ENCODE data around the gene HMCN2. TPM values are rescaled to one million over a fixed set of nuclear protein-coding genes. Genes with fewer than 3 reads are reported as not detected.

Gene HMCN2
- total and polyA plus RNA-seq, 8 donors = 0.31 to 3.9 (median 0.68) TPM

GRCh38 chr9:130287736-130288135 is 22.2 kb downstream of the HMCN2 start:
- no peak overlapping the region for H3K4me3 ChIP-seq
- TF ChIP-seq CTCF (IDR thresholded peaks at IDR 0.05) = no peak
- intact Hi-C loops (cut with DNase I) = no loop called here
- H3K4me1 ChIP-seq = peaks cover 8 to 9% of the 10 kb centered on the region in 2 donors
- ATAC-seq (no peak), DNase-seq (no peak)
- H3K9me3 ChIP-seq = no peaks in the 10 kb centered on the region
- H3K27me3 ChIP-seq = peaks cover 0 to 32% of the 10 kb centered on the region in 2 donors
- H3K36me3 ChIP-seq = no peaks in the 10 kb centered on the region
- H3K27ac ChIP-seq = peak overlapping the region in 1 of 2 donors; percentile 71

- Histone ChIP-seq H3K4me3 (no peak overlapping the region), H3K9me3 (no peaks in the 10 kb centered on the region), H3K4me1 (peaks cover 8 to 9% of the 10 kb centered on the region in 2 donors), H3K27me3 (peaks cover 0 to 32% of the 10 kb centered on the region in 2 donors), H3K27ac (no peak overlapping the region), H3K36me3 (no peaks in the 10 kb centered on the region)
- DNase-seq (no peak), ATAC-seq (no peak)
- intact Hi-C loops (cut with DNase I) = no loop called here
- no peak for TF ChIP-seq CTCF (IDR thresholded peaks at IDR 0.05)
Measured at GRCh38 chr9:130288393-130288792, 22.8 kb downstream of the HMCN2 start.

GRCh38 chr9:130288926-130289690 is 23.5 kb downstream of the HMCN2 start:
- ATAC-seq (no peak), DNase-seq (no peak)
- Histone ChIP-seq H3K27me3 (peaks cover 0 to 32% of the 10 kb centered on the region in 2 donors), H3K4me3 (no peak overlapping the region), H3K4me1 (peaks cover 8 to 9% of the 10 kb centered on the region in 2 donors), H3K9me3 (no peaks in the 10 kb centered on the region), H3K27ac (no peak overlapping the region), H3K36me3 (no peaks in the 10 kb centered on the region)
- intact Hi-C loops (cut with DNase I) = no loop called here
- no peak for TF ChIP-seq CTCF (IDR thresholded peaks at IDR 0.05)

GRCh38 chr9:130289711-130290241 is 24.2 kb downstream of the HMCN2 start:
- intact Hi-C loops (cut with DNase I) = no loop called here
- DNase-seq = peak in 1 of 4 donors; percentile 76
- no peak overlapping the region for H3K4me3 ChIP-seq

More at GRCh38 chr9:130289711-130290241, 24.2 kb downstream of the HMCN2 start:
- H3K36me3 ChIP-seq = no peaks in the 10 kb centered on the region
- H3K4me1 ChIP-seq = peaks cover 8 to 9% of the 10 kb centered on the region in 2 donors
- TF ChIP-seq CTCF (IDR thresholded peaks at IDR 0.05) = no peak
- ATAC-seq = peak; percentile 6
- H3K27me3 ChIP-seq = peaks cover 0 to 32% of the 10 kb centered on the region in 2 donors
- no peaks in the 10 kb centered on the region for H3K9me3 ChIP-seq
- no peak overlapping the region for H3K27ac ChIP-seq

All from left lung (tissue), 10 donors.